IMR-90 (cell line): Measurements from ENCODE around the gene KMT2E. TPM values are rescaled to one million over a fixed set of nuclear protein-coding genes. Genes with fewer than 3 reads are reported as not detected.

Experiments used
- ATAC-seq: fragments of 200-7000 bp; cut with Tn5 transposase; 2 replicates; pipeline ENCODE4 v1.9.1; 2020; ENCODE audit warnings: low read depth, mild to moderate bottlenecking, moderate library complexity
- BruUV-seq: library from RNA; stranded (reverse); fragments of 400-500 nt; replicated peaks from 2 replicates; lab custom pipeline; 2021; lab: Mats Ljungman, UMichigan
- CTCF ChIA-PET: fragments of 300-600 bp; formaldehyde crosslinking; extraction: SDS; loops from one replicate; lab custom pipeline; 2021; ENCODE audit warnings: antibody characterized with exemption; lab: Yijun Ruan, JAX
- POLR2A ChIA-PET: fragments of 300-600 bp; sonication (Branson Sonifier 250); formaldehyde crosslinking; loops from one replicate; lab custom pipeline; 2022; ENCODE audit warnings: antibody characterized with exemption; ENCODE audit not compliant: unreplicated experiment; lab: Charles Lee
- DNase-seq: peaks from one replicate; pipeline ENCODE4 v3.0.0; 2013
- H2AFZ ChIP-seq: replicated peaks from 2 replicates; pipeline ENCODE3; 2013; ENCODE audit warnings: low read length, mild to moderate bottlenecking; ENCODE audit not compliant: poor library complexity
- H2AK5ac ChIP-seq: 2 replicates; pipeline ENCODE4 v1.6.1; 2013; ENCODE audit warnings: low read depth, low read length, inconsistent platforms
- H2AK9ac ChIP-seq: replicated peaks from 2 replicates; pipeline ENCODE3; 2013; ENCODE audit warnings: mild to moderate bottlenecking, low read depth, low read length, moderate library complexity; ENCODE audit not compliant: poor library complexity
- H2BK120ac ChIP-seq: 2 replicates; pipeline ENCODE4 v1.6.1; 2013; ENCODE audit warnings: low read depth, low read length, inconsistent platforms
- H2BK15ac ChIP-seq: 3 replicates; pipeline ENCODE4 v1.6.1; 2013; ENCODE audit warnings: low read depth, low read length, inconsistent platforms
- H2BK20ac ChIP-seq: 2 replicates; pipeline ENCODE4 v1.6.1; 2013; ENCODE audit warnings: low read depth, mild to moderate bottlenecking, inconsistent platforms, low read length, moderate library complexity
- H2BK5ac ChIP-seq: 2 replicates; pipeline ENCODE4 v1.6.1; 2013; ENCODE audit warnings: mild to moderate bottlenecking, low read depth, low read length, inconsistent platforms; ENCODE audit not compliant: poor library complexity, severe bottlenecking
- H3K14ac ChIP-seq: replicated peaks from 2 replicates; pipeline ENCODE4 v1.6.1; 2013; ENCODE audit warnings: low read depth, low read length, inconsistent platforms
- H3K18ac ChIP-seq: 2 replicates; pipeline ENCODE4 v1.6.1; 2013; ENCODE audit warnings: low read depth, low read length, control low read depth
- H3K23ac ChIP-seq: 2 replicates; pipeline ENCODE4 v1.6.1; 2013; ENCODE audit warnings: low read depth, low read length, inconsistent platforms
- H3K27ac ChIP-seq: 2 replicates; pipeline ENCODE4 v1.5.1; 2013; ENCODE audit warnings: mild to moderate bottlenecking, control low read depth, low read length; ENCODE audit not compliant: insufficient read depth
- H3K27me3 ChIP-seq: 2 replicates; pipeline ENCODE4 v1.6.1; 2013; ENCODE audit warnings: low read length; ENCODE audit not compliant: control insufficient read depth, insufficient read depth
- H3K36me3 ChIP-seq: 2 replicates; pipeline ENCODE4 v1.6.1; 2013; ENCODE audit warnings: low read length, mixed read lengths; ENCODE audit not compliant: control insufficient read depth, insufficient read depth
- H3K4ac ChIP-seq: 2 replicates; pipeline ENCODE4 v1.6.1; 2013; ENCODE audit warnings: low read depth, low read length, inconsistent platforms
- H3K4me1 ChIP-seq: 2 replicates; pipeline ENCODE4 v1.6.1; 2013; ENCODE audit warnings: low read length, mixed read lengths; ENCODE audit not compliant: control insufficient read depth, insufficient read depth
- H3K4me2 ChIP-seq: 2 replicates; pipeline ENCODE4 v1.6.1; 2013; ENCODE audit warnings: low read depth, mild to moderate bottlenecking, control low read depth, low read length, moderate library complexity
- H3K4me3 ChIP-seq: 2 replicates; pipeline ENCODE4 v1.5.1; 2013; ENCODE audit warnings: low read depth, mild to moderate bottlenecking, control low read depth, low read length, moderate library complexity; ENCODE audit not compliant: insufficient read depth
- H3K56ac ChIP-seq: 2 replicates; pipeline ENCODE4 v1.6.1; 2013; ENCODE audit warnings: low read length, inconsistent platforms; ENCODE audit not compliant: insufficient read depth; ENCODE audit errors: extremely low read depth
- H3K79me1 ChIP-seq, 2 experiments: 2 replicates each; pipeline ENCODE4 v1.6.1; 2013; ENCODE audit warnings: low read length in 2 of 2, inconsistent platforms in 1 of 2, low read depth in 1 of 2
- H3K9ac ChIP-seq: 2 replicates; pipeline ENCODE4 v1.6.1; 2013; ENCODE audit warnings: low read depth, low read length, control low read depth
- H3K9me1 ChIP-seq: 2 replicates; pipeline ENCODE4 v1.6.1; 2013; ENCODE audit warnings: low read length, inconsistent platforms; ENCODE audit not compliant: insufficient read depth
- H3K9me3 ChIP-seq: 2 replicates; pipeline ENCODE4 v1.6.1; 2013; ENCODE audit warnings: low read length; ENCODE audit not compliant: control insufficient read depth, insufficient read depth
- H4K20me1 ChIP-seq: 2 replicates; pipeline ENCODE4 v1.6.1; 2013; ENCODE audit warnings: low read length, inconsistent platforms; ENCODE audit not compliant: insufficient read depth
- H4K5ac ChIP-seq: 2 replicates; pipeline ENCODE4 v1.6.1; 2013; ENCODE audit warnings: mild to moderate bottlenecking, low read depth, low read length, control low read depth
- H4K8ac ChIP-seq, 2 experiments: 2 replicates each; pipeline ENCODE4 v1.6.1; 2013; ENCODE audit warnings: low read depth in 2 of 2, low read length in 2 of 2, control low read depth in 1 of 2, inconsistent platforms in 1 of 2
- H4K91ac ChIP-seq: 2 replicates; pipeline ENCODE4 v1.6.1; 2013; ENCODE audit warnings: low read depth, low read length, inconsistent platforms; ENCODE audit not compliant: insufficient read depth
- BHLHE40 ChIP-seq: fragments of 150-350 bp; IDR thresholded peaks from 2 replicates; pipeline ENCODE4 v1.6.1; 2016; ENCODE audit warnings: mild to moderate bottlenecking, low read depth, low read length
- CEBPB ChIP-seq: IDR thresholded peaks from 2 replicates; pipeline ENCODE4 v1.6.1; 2012; ENCODE audit warnings: low read depth, low read length, improper control_type of control experiment
- CHD1 ChIP-seq: IDR thresholded peaks from 2 replicates; pipeline ENCODE4 v1.6.1; 2012; ENCODE audit warnings: low read depth, low read length, improper control_type of control experiment
- FOS ChIP-seq: fragments of 150-350 bp; IDR thresholded peaks from 2 replicates; pipeline ENCODE4 v1.6.1; 2016; ENCODE audit warnings: low read depth, low read length
- MAFK ChIP-seq: IDR thresholded peaks from 2 replicates; pipeline ENCODE4 v1.6.1; 2012; ENCODE audit warnings: low read depth, low read length, improper control_type of control experiment
- MAZ ChIP-seq: IDR thresholded peaks from 2 replicates; pipeline ENCODE4 v1.6.1; 2012; ENCODE audit warnings: low read depth, mild to moderate bottlenecking, low read length, improper control_type of control experiment, moderate library complexity, borderline replicate concordance
- MXI1 ChIP-seq: IDR thresholded peaks from 2 replicates; pipeline ENCODE4 v1.6.1; 2012; ENCODE audit warnings: low read depth, mild to moderate bottlenecking, low read length, moderate library complexity, borderline replicate concordance
- NFE2L2 ChIP-seq: fragments of 150-350 bp; IDR thresholded peaks from 2 replicates; pipeline ENCODE4 v1.6.1; 2016; ENCODE audit warnings: low read depth, mild to moderate bottlenecking, low read length
- POLR2A ChIP-seq: IDR thresholded peaks from 2 replicates; pipeline ENCODE4 v1.6.1; 2012; ENCODE audit warnings: mild to moderate bottlenecking, low read depth, low read length
- RAD21 ChIP-seq: IDR thresholded peaks from 2 replicates; pipeline ENCODE4 v1.6.1; 2012; ENCODE audit warnings: low read length, improper control_type of control experiment
- RCOR1 ChIP-seq: IDR thresholded peaks from 2 replicates; pipeline ENCODE4 v1.6.1; 2012; ENCODE audit warnings: mild to moderate bottlenecking, low read length, improper control_type of control experiment; ENCODE audit not compliant: insufficient replicate concordance
- RFX5 ChIP-seq: IDR thresholded peaks from 2 replicates; pipeline ENCODE4 v1.8.0; 2012; ENCODE audit warnings: low read depth, mild to moderate bottlenecking, low read length, moderate library complexity
- SMC3 ChIP-seq: fragments of 150-350 bp; IDR thresholded peaks from 2 replicates; pipeline ENCODE4 v1.6.1; 2016; ENCODE audit warnings: low read depth, mild to moderate bottlenecking, antibody characterized with exemption, low read length, moderate library complexity
- USF2 ChIP-seq: fragments of 150-350 bp; IDR thresholded peaks from 2 replicates; pipeline ENCODE4 v1.6.1; 2017; ENCODE audit warnings: mild to moderate bottlenecking, antibody characterized with exemption, low read length, low read depth
- WGBS, 2 experiments: methylation state at CpG; one replicate each; pipeline versions ENCODE4 v1.1.5 to v1.1.7; 2013; ENCODE audit warnings: missing lambda C conversion rate in 2 of 2; ENCODE audit not compliant: insufficient read length in 1 of 2; ENCODE audit errors: extremely low coverage in 2 of 2; 5-methylcytosine and 5-hydroxymethylcytosine counted together
- dilution Hi-C: fragments of 300-500 bp; cut with HindIII; formaldehyde crosslinking; loops from one replicate; pipeline ENCODE4 v1.14.3; 2018; ENCODE audit warnings: low sequenced_read_pairs; ENCODE audit not compliant: unreplicated experiment
- in situ Hi-C: fragments of 300-500 bp; cut with MboI; formaldehyde crosslinking; loops from 3 replicates; pipeline ENCODE4 v1.14.3; 2019; ENCODE audit warnings: low sequenced_read_pairs, inconsistent platforms, mixed read lengths
- intact Hi-C: fragments of 100-400 bp; cut with micrococcal nuclease; formaldehyde crosslinking; loops from 2 replicates; pipeline ENCODE4 v1.10.0; 2022
- polyA plus RNA-seq, 3 experiments: library from polyadenylated mRNA; depleted of rRNA; stranded (reverse); fragments of >200 nt; gene quantifications; 2 replicates each; pipeline ENCODE4 v1.2.3, GENCODE V29; 2012; ENCODE audit warnings: low replicate concordance in 1 of 3
- total RNA-seq: library from RNA; depleted of rRNA; stranded (reverse); fragments of >200 nt; gene quantifications from 2 replicates; pipeline ENCODE4 v1.2.3, GENCODE V29; 2012
- TF ChIP-seq, protein P1 (sequence below): conservative IDR thresholded peaks from 2 replicates; pipeline ENCODE4 v1.5.1; 2012; ENCODE audit warnings: mild to moderate bottlenecking, low read depth, low read length, improper control_type of control experiment

KMT2E gene
- total and polyA plus RNA-seq, 2 of the 4 experiments (the other 2 are of a cell fraction) = 16.8 to 79.2 TPM

- Histone ChIP-seq H3K14ac (peak overlapping the region; percentile 100), H3K9me3 (no peaks in the 10 kb centered on the region), H2AFZ (peak overlapping the region; percentile 93), H4K20me1 (peaks cover 48% of the 10 kb centered on the region), H3K18ac (peak overlapping the region; percentile 97), H2BK15ac (peak overlapping the region; percentile 84; the same call in 1 of the 3 replicates), H4K91ac (peak overlapping the region; percentile 100), H3K23ac (peak overlapping the region; percentile 100), H3K27me3 (no peaks in the 10 kb centered on the region), H2BK20ac (peak overlapping the region; percentile 42; the same call in 1 of the 2 replicates), H2BK120ac (peak overlapping the region; percentile 97), H3K79me1 (peaks cover 0 to 19% of the 10 kb centered on the region in 2 experiments; a peak in 2 of 4 replicates), H3K4ac (peak overlapping the region; percentile 100), H3K9ac (peak overlapping the region; percentile 96), H3K36me3 (peaks cover 4% of the 10 kb centered on the region; the same call in 1 of the 2 replicates), H4K5ac (peak overlapping the region; percentile 97), H3K56ac (peak overlapping the region; percentile 100), H3K27ac (peak overlapping the region; percentile 91), H2AK5ac (peak overlapping the region; percentile 100), H3K4me3 (peak overlapping the region; percentile 92), H2AK9ac (peak overlapping the region; percentile 100), H3K4me1 (peaks cover under 1% of the 10 kb centered on the region; the same call in 1 of the 2 replicates), H3K4me2 (peak overlapping the region; percentile 98), H4K8ac (peak overlapping the region; percentile 100), H3K9me1 (peaks cover under 1% of the 10 kb centered on the region; the same call in 1 of the 2 replicates), H2BK5ac (peak overlapping the region; percentile 98)
- 0% methylated on average over 23 of the region's 54 CpGs; no CpG with 5 or more reads in 1 of the 2 experiments for WGBS, 2 experiments
- DNase-seq (peak; percentile 97), ATAC-seq (peak; percentile 79)
- ChIA-PET CTCF (interaction anchor here (0.6 to 0.7 kb wide), 2 partner anchors 15 to 106 kb away, joined by 3 read pairs; no protein-coding TSS in a partner anchor), POLR2A (interaction anchor here (1.0 to 2.3 kb wide), 4 partner anchors 12 to 49 kb away, joined by 3 to 10 read pairs (median 4); no protein-coding TSS in a partner anchor)
- dilution Hi-C loops = no loop called here
- intact Hi-C loops = loop anchor here (1.0 to 2.0 kb wide), 2 partner anchors 28 to 68 kb away; no protein-coding TSS in a partner anchor
- in situ Hi-C loops = no loop called here
- no TSS peak for BruUV-seq
- TF ChIP-seq SMC3 (peak; percentile 1; the same call in 1 of the 2 replicates), CHD1 (no peak; the same call in 1 of the 2 replicates), CEBPB (peak; percentile 67), BHLHE40 (peak; percentile 92), MXI1 (peak; percentile 53; the same call in 1 of the 2 replicates), RAD21 (peak; percentile 18), POLR2A (peak; percentile 93), RFX5 (peak; percentile 33; the same call in 1 of the 2 replicates), NFE2L2 (peak; percentile 28; the same call in 1 of the 2 replicates), RCOR1 (peak; percentile 83), USF2 (peak; percentile 93), MAFK (0 out of 2 replicates have a peak, but pooled peaks have one; percentile 0), FOS (peak; percentile 73), MAZ (peak; percentile 73)
- TF ChIP-seq, protein P1, sequence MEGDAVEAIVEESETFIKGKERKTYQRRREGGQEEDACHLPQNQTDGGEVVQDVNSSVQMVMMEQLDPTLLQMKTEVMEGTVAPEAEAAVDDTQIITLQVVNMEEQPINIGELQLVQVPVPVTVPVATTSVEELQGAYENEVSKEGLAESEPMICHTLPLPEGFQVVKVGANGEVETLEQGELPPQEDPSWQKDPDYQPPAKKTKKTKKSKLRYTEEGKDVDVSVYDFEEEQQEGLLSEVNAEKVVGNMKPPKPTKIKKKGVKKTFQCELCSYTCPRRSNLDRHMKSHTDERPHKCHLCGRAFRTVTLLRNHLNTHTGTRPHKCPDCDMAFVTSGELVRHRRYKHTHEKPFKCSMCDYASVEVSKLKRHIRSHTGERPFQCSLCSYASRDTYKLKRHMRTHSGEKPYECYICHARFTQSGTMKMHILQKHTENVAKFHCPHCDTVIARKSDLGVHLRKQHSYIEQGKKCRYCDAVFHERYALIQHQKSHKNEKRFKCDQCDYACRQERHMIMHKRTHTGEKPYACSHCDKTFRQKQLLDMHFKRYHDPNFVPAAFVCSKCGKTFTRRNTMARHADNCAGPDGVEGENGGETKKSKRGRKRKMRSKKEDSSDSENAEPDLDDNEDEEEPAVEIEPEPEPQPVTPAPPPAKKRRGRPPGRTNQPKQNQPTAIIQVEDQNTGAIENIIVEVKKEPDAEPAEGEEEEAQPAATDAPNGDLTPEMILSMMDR = no peak
Measured at GRCh38 chr7:105012503-105013220, 1.3 kb upstream of the KMT2E start.
